Lower lobe of right lung (tissue), 2 donors: ENCODE measurements around the gene ABCA7. TPM values are rescaled to one million over a fixed set of nuclear protein-coding genes. Genes with fewer than 3 reads are reported as not detected.

Experiments used
- ATAC-seq, 2 donors: fragments of 200-7000 bp; cut with Tn5 transposase; one replicate each; pipeline ENCODE4 v1.9.1; 2020 to 2022; ENCODE audit warnings: mild to moderate bottlenecking in 2 of 2, moderate library complexity in 2 of 2
- DNase-seq: peaks from one replicate; pipeline ENCODE4 v3.0.0-alpha.2; 2020
- H3K27ac ChIP-seq: fragments of 200-600 bp; one replicate; pipeline ENCODE4 v1.8.0; 2022
- H3K27me3 ChIP-seq: fragments of 200-600 bp; one replicate; pipeline ENCODE4 v1.8.0; 2022; ENCODE audit warnings: low read depth
- H3K36me3 ChIP-seq: fragments of 200-600 bp; one replicate; pipeline ENCODE4 v1.8.0; 2022; ENCODE audit warnings: mild to moderate bottlenecking
- H3K4me1 ChIP-seq: fragments of 200-600 bp; one replicate; pipeline ENCODE4 v1.8.0; 2022
- H3K4me3 ChIP-seq: fragments of 200-600 bp; one replicate; pipeline ENCODE4 v1.8.0; 2022; ENCODE audit warnings: mild to moderate bottlenecking
- H3K9me3 ChIP-seq: fragments of 200-600 bp; one replicate; pipeline ENCODE4 v1.8.0; 2022
- intact Hi-C: fragments of 100-400 bp; cut with DNase I; formaldehyde crosslinking; loops from one replicate; pipeline ENCODE4 v1.11.0; 2022
- total RNA-seq: library from RNA; stranded (reverse); fragmentation: NEBNext Ultra II Directional; extraction: Animal tissue kit (Norgen Biotek cat#: 25700); gene quantifications from one replicate; pipeline ENCODE4 v1.2.1, GENCODE V29; 2021
- TF ChIP-seq, protein P1 (sequence below): fragments of 200-600 bp; IDR thresholded peaks from one replicate; pipeline ENCODE4 v1.8.0; 2022; ENCODE audit warnings: antibody characterized with exemption, mild to moderate bottlenecking
- donor health status: DM: no; HTN: yes; CAD: no; lungs with severe emphysema.

ABCA7 gene
- total RNA-seq, 1 donor from 2014 or later, result 53.3 TPM

DNA sequence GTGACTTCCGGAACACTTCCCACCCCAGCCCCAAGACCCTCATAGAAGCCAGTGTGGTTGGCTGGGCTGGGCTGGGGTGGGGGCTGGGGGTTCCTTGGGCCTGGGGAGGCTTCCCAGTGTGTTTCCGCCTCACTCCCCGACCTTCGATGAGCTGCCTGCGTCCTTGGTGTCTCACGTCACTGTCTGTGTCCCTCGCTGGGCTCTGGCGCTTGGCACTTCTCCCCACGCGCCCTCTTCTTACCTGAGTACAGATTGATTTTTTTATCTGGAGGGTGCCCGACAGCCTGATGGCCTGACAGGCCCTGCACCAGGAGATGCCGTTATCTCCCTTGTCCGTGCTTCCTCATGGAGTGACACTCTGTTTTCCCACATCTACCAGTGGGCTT, 47.2 kb upstream of the ABCA7 start:
- Histone ChIP-seq H3K27ac (no peak overlapping the region), H3K36me3 (peaks cover 39% of the 10 kb centered on the region), H3K9me3 (no peaks in the 10 kb centered on the region), H3K4me3 (no peak overlapping the region), H3K4me1 (peaks cover 13% of the 10 kb centered on the region), H3K27me3 (peaks cover 30% of the 10 kb centered on the region)
- no peak for DNase-seq
- TF ChIP-seq, protein P1, sequence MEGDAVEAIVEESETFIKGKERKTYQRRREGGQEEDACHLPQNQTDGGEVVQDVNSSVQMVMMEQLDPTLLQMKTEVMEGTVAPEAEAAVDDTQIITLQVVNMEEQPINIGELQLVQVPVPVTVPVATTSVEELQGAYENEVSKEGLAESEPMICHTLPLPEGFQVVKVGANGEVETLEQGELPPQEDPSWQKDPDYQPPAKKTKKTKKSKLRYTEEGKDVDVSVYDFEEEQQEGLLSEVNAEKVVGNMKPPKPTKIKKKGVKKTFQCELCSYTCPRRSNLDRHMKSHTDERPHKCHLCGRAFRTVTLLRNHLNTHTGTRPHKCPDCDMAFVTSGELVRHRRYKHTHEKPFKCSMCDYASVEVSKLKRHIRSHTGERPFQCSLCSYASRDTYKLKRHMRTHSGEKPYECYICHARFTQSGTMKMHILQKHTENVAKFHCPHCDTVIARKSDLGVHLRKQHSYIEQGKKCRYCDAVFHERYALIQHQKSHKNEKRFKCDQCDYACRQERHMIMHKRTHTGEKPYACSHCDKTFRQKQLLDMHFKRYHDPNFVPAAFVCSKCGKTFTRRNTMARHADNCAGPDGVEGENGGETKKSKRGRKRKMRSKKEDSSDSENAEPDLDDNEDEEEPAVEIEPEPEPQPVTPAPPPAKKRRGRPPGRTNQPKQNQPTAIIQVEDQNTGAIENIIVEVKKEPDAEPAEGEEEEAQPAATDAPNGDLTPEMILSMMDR, result no peak
- no peak for ATAC-seq
- intact Hi-C loops, result no loop called here

DNA sequence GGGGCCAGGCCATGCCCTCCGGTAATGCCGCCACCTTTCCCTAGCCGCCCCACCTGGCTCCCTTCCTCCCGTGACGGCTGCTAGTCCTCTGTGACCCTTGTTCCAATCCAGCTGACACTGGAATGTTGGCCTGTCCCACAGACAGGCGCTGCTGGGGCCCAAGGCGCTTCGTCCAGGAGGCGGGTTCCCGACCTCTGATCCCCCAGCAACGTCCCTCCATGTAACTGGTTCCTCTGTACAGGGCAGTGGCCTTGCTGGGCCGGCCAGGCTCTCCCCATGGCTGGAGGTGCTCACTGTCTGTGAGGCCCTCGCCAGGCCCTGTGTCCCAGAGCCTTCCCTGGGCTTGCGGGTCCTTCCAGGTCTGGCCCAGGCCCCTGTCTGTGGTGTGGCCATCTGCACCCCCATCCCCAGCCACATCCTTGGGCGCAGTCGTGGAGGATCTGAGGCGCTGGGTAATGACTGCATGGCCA, 46.5 kb upstream of the ABCA7 start:
- H3K4me3 ChIP-seq, result no peak overlapping the region
- intact Hi-C loops, result no loop called here
- ATAC-seq, result no peak
- H3K9me3 ChIP-seq, result no peaks in the 10 kb centered on the region
- TF ChIP-seq, protein P1, result no peak
- no peak overlapping the region for H3K27ac ChIP-seq
- DNase-seq, result no peak
- H3K4me1 ChIP-seq, result peaks cover 13% of the 10 kb centered on the region
- peaks cover 35% of the 10 kb centered on the region for H3K36me3 ChIP-seq
- H3K27me3 ChIP-seq, result peaks cover 37% of the 10 kb centered on the region

DNA sequence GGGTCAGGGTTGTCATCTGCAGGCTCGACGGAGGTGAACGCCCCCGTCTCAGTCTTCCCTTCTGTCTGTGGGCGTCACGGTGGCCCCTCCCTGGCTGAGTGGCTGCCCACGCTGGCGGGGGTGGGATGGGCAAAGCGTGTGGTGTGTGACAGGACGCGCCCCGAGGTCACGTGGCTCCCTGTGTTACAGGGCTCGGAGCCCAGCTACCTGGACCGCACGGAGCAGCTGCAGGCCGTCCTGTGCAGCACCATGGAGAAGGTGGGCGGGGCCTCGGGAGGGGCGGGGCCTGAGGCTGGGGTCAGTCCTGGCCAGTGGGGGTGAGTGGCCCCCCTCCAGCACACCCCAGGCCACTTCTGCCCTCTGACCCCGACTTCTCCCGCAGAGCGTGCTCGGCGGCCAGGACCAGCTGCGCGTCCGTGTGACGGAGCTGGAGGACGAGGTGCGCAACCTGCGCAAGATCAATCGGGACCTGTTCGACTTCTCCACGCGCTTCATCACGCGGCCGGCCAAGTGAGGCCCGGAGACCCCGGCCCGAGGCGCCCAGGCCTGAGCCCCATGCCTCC, 46.0 kb upstream of the ABCA7 start:
- ATAC-seq, result no peak
- peak; percentile 45 for DNase-seq

DNA sequence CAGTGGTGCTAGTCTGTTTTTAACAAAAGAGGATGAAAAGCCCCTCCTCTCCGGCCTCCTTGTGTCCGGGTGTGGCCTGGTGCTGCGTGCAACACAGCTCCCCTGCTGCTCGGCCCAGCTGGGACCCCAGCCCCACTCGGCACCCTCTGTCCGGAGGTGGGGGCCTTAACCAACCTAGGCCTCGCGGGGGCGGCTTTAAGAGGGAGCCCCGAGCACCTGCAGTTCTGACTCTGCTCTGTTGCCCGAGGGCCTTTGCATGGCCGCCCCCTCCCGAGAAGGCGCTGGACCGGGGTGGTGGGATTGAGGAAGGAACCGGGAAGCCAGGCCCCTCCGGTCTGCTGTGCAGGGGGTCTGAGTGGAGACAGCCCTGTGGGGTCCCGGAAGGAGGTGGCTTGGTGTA, 45.4 kb upstream of the ABCA7 start:
- intact Hi-C loops, result no loop called here
- peaks cover 47% of the 10 kb centered on the region for H3K27me3 ChIP-seq
- peaks cover 32% of the 10 kb centered on the region for H3K36me3 ChIP-seq
- no peaks in the 10 kb centered on the region for H3K9me3 ChIP-seq
- no peak for ATAC-seq
- H3K4me3 ChIP-seq, result no peak overlapping the region
- peaks cover 13% of the 10 kb centered on the region for H3K4me1 ChIP-seq
- no peak for DNase-seq
- H3K27ac ChIP-seq, result no peak overlapping the region
- TF ChIP-seq, protein P1, result no peak

More for the DNA sequence above, 46.0 kb upstream of the ABCA7 start:
- intact Hi-C loops, result no loop called here
- no peak overlapping the region for H3K4me3 ChIP-seq
- peaks cover 32% of the 10 kb centered on the region for H3K36me3 ChIP-seq
- H3K9me3 ChIP-seq, result no peaks in the 10 kb centered on the region
- no peak overlapping the region for H3K27ac ChIP-seq
- H3K27me3 ChIP-seq, result peaks cover 41% of the 10 kb centered on the region
- TF ChIP-seq, protein P1, result no peak
- H3K4me1 ChIP-seq, result peaks cover 13% of the 10 kb centered on the region

DNA sequence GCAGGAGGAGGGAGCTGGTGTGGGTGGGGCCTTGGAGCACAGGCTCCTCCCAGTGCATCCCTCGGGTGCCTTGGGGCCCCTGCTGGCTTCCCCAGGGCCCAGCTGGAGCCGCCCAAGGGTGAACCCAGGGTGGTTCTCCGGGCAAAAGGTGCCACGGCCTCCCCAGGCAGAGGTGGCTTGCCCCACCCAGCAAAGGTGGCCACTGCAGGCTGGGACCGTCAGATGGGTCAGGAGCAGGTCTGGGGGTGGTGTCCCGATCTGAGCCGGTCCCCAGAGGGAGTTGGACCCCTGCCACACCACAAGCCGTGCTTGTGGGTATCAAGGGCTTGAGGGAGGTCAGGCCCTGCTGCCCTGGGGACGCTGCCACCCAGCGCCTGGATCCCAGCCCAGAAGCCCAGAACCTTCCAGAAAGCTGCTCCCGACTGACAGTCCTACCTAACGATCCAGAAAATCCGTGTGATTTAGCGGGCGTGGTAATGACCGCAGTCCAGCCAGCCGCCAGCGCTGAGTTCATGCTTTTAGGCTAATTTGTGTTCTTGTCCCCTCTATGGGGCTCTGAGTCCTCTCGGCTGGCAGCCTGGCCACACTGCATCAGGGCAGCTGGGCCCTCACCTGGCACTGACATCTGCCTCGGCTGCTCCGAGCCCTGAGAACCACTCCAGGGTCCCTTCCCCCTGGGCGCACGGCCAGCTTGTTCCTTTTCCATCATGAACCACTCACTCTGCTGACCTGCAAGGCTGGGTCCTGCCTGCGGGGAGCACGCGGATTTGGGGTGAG, 44.7 kb upstream of the ABCA7 start:
- DNase-seq, result peak; percentile 78
- no peaks in the 10 kb centered on the region for H3K9me3 ChIP-seq
- H3K4me1 ChIP-seq, result peaks cover 13% of the 10 kb centered on the region
- H3K4me3 ChIP-seq, result no peak overlapping the region
- peak; percentile 7 to 51 for ATAC-seq
- peaks cover 27% of the 10 kb centered on the region for H3K36me3 ChIP-seq
- peaks cover 54% of the 10 kb centered on the region for H3K27me3 ChIP-seq
- intact Hi-C loops, result no loop called here
- TF ChIP-seq, protein P1, result no peak
- H3K27ac ChIP-seq, result no peak overlapping the region
